Activated CD4-positive, alpha-beta T cell treated with anti-CD3 and anti-CD28 coated beads, Interleukin-2, amount 10 ng/mL, durations not matched to agents 24 days and 14 days (primary cell): ENCODE measurements around the gene DHFR2. TPM values are rescaled to one million over a fixed set of nuclear protein-coding genes. Genes with fewer than 3 reads are reported as not detected.
"Not testable (repeated sequence)": the region's sequence is repeated elsewhere in the genome, so short reads cannot be mapped to it uniquely, and the experiment has no call there.

ENCODE experiments used
- DNase-seq: peaks from one replicate; pipeline ENCODE4 v3.0.0; 2022
- H3K27ac Mint-ChIP-seq: one replicate; pipeline ENCODE4 v1.8.0; 2022; ENCODE audit warnings: mild to moderate bottlenecking, mixed read lengths
- H3K27me3 Mint-ChIP-seq: one replicate; pipeline ENCODE4 v1.8.0; 2022; ENCODE audit warnings: mixed read lengths
- H3K36me3 Mint-ChIP-seq: one replicate; pipeline ENCODE4 v1.8.0; 2022; ENCODE audit warnings: low read depth, mild to moderate bottlenecking, mixed read lengths
- H3K4me1 Mint-ChIP-seq: one replicate; pipeline ENCODE4 v1.8.0; 2021; ENCODE audit warnings: mixed read lengths
- H3K4me3 Mint-ChIP-seq: one replicate; pipeline ENCODE4 v1.8.0; 2022; ENCODE audit warnings: mild to moderate bottlenecking, moderate library complexity, mixed read lengths
- H3K9me3 Mint-ChIP-seq: one replicate; pipeline ENCODE4 v1.8.0; 2021; ENCODE audit warnings: mixed read lengths
- intact Hi-C: fragments of 100-400 bp; cut with micrococcal nuclease; formaldehyde crosslinking; loops from one replicate; pipeline ENCODE4 v1.15.1; 2023
- total RNA-seq: library from RNA; stranded (reverse); gene quantifications from 2 replicates; pipeline ENCODE4 v1.2.3, GENCODE V29; 2022

Gene DHFR2
- total RNA-seq, result 10.0 and 11.3 TPM in 2 replicates

GRCh38 chr3:94062513-94063404 is at the start of gene DHFR2, which contains the start of gene NSUN3:
Gene DHFR2 (minus strand): TSS chr3:94062916. CDS start chr3:94061511, 1,405 bp downstream.
Gene NSUN3 (plus strand): TSS chr3:94063061. CDS start chr3:94063127, 66 bp downstream.
- H3K9me3 Mint-ChIP-seq, result peaks cover 6% of the 10 kb centered on the region
- H3K4me3 Mint-ChIP-seq, result peak within 1 kb of the TSS; percentile 98
- peak within 1 kb of the TSS; percentile 99 for H3K27ac Mint-ChIP-seq
- DNase-seq, result peak; percentile 95
- intact Hi-C loops, result loop anchor here (1.0 kb wide), 3 partner anchors 8 to 82 kb away; partner anchors contain the start of gene ARL13B
- peaks cover 43% of the 10 kb centered on the region for H3K4me1 Mint-ChIP-seq
- H3K36me3 Mint-ChIP-seq, result peaks cover 49% of the 10 kb centered on the region
- no peaks in the 10 kb centered on the region for H3K27me3 Mint-ChIP-seq

GRCh38 chr3:94110854-94111253 is 48.1 kb upstream of the DHFR2 start:
- H3K4me3 Mint-ChIP-seq, result no peak overlapping the region
- H3K4me1 Mint-ChIP-seq, result peaks cover 4% of the 10 kb centered on the region
- no peak for DNase-seq
- peaks cover 18% of the 10 kb centered on the region for H3K36me3 Mint-ChIP-seq
- no peaks in the 10 kb centered on the region for H3K9me3 Mint-ChIP-seq
- intact Hi-C loops, result no loop called here
- no peak overlapping the region for H3K27ac Mint-ChIP-seq
- no peaks in the 10 kb centered on the region for H3K27me3 Mint-ChIP-seq

GRCh38 chr3:94110232-94110631 is 47.5 kb upstream of the DHFR2 start:
- H3K4me1 Mint-ChIP-seq, DNase-seq, H3K27me3 Mint-ChIP-seq, H3K9me3 Mint-ChIP-seq, H3K4me3 Mint-ChIP-seq, intact Hi-C loops, H3K27ac Mint-ChIP-seq: not testable (repeated sequence)
- peaks cover 18% of the 10 kb centered on the region for H3K36me3 Mint-ChIP-seq

- Mint-ChIP-seq H3K4me3 (no peak overlapping the region), H3K36me3 (peaks cover 12% of the 10 kb centered on the region), H3K4me1 (peaks cover 2% of the 10 kb centered on the region), H3K27me3 (no peaks in the 10 kb centered on the region), H3K9me3 (no peaks in the 10 kb centered on the region), H3K27ac (no peak overlapping the region)
- intact Hi-C loops, result no loop called here
- no peak for DNase-seq
These were observed 43.6 kb upstream of the DHFR2 start for GRCh38 chr3:94106268-94106667.

GRCh38 chr3:94101860-94102259 is 39.1 kb upstream of the DHFR2 start:
- peaks cover 28% of the 10 kb centered on the region for H3K36me3 Mint-ChIP-seq
- intact Hi-C loops, result no loop called here
- DNase-seq, result no peak
- H3K9me3 Mint-ChIP-seq, result no peaks in the 10 kb centered on the region
- H3K27me3 Mint-ChIP-seq, result no peaks in the 10 kb centered on the region
- no peak overlapping the region for H3K4me3 Mint-ChIP-seq
- no peak overlapping the region for H3K27ac Mint-ChIP-seq
- peaks cover 9% of the 10 kb centered on the region for H3K4me1 Mint-ChIP-seq

- H3K36me3 Mint-ChIP-seq, result peaks cover 42% of the 10 kb centered on the region
- peaks cover 7% of the 10 kb centered on the region for H3K4me1 Mint-ChIP-seq
- intact Hi-C loops, result no loop called here
- no peaks in the 10 kb centered on the region for H3K27me3 Mint-ChIP-seq
- no peak overlapping the region for H3K27ac Mint-ChIP-seq
- H3K4me3 Mint-ChIP-seq, result no peak overlapping the region
- H3K9me3 Mint-ChIP-seq, result no peaks in the 10 kb centered on the region
- DNase-seq, result no peak
These were observed 36.6 kb upstream of the DHFR2 start for GRCh38 chr3:94099311-94099710.

GRCh38 chr3:94098452-94098851 is 35.7 kb upstream of the DHFR2 start:
- Mint-ChIP-seq H3K4me1 (peaks cover 7% of the 10 kb centered on the region), H3K36me3 (peaks cover 43% of the 10 kb centered on the region)
- intact Hi-C loops, result no loop called here

GRCh38 chr3:94095111-94095510 is 32.4 kb upstream of the DHFR2 start:
- Mint-ChIP-seq H3K4me1 (peaks cover 7% of the 10 kb centered on the region), H3K27me3 (no peaks in the 10 kb centered on the region), H3K27ac (no peak overlapping the region), H3K36me3 (peaks cover 46% of the 10 kb centered on the region), H3K9me3 (no peaks in the 10 kb centered on the region), H3K4me3 (no peak overlapping the region)
- DNase-seq, result no peak
- intact Hi-C loops, result no loop called here

More at GRCh38 chr3:94098452-94098851, 35.7 kb upstream of the DHFR2 start:
- H3K9me3 Mint-ChIP-seq, result no peaks in the 10 kb centered on the region
- H3K4me3 Mint-ChIP-seq, result no peak overlapping the region
- DNase-seq, result no peak
- H3K27ac Mint-ChIP-seq, result no peak overlapping the region
- no peaks in the 10 kb centered on the region for H3K27me3 Mint-ChIP-seq

GRCh38 chr3:94093151-94093550 is 30.4 kb upstream of the DHFR2 start:
- intact Hi-C loops, result no loop called here
- Mint-ChIP-seq H3K4me1 (peaks cover 3% of the 10 kb centered on the region), H3K4me3 (no peak overlapping the region), H3K27me3 (no peaks in the 10 kb centered on the region), H3K27ac (no peak overlapping the region), H3K36me3 (peaks cover 47% of the 10 kb centered on the region), H3K9me3 (no peaks in the 10 kb centered on the region)
- DNase-seq, result no peak

GRCh38 chr3:94092086-94092485 is 29.4 kb upstream of the DHFR2 start:
- no peak overlapping the region for H3K27ac Mint-ChIP-seq
- DNase-seq, result no peak
- no peaks in the 10 kb centered on the region for H3K9me3 Mint-ChIP-seq
- no peaks in the 10 kb centered on the region for H3K27me3 Mint-ChIP-seq
- no peaks in the 10 kb centered on the region for H3K4me1 Mint-ChIP-seq
- intact Hi-C loops, result no loop called here
- no peak overlapping the region for H3K4me3 Mint-ChIP-seq
- H3K36me3 Mint-ChIP-seq, result peaks cover 50% of the 10 kb centered on the region

- Mint-ChIP-seq H3K9me3 (no peaks in the 10 kb centered on the region), H3K27me3 (no peaks in the 10 kb centered on the region), H3K36me3 (peaks cover 39% of the 10 kb centered on the region), H3K27ac (no peak overlapping the region), H3K4me1 (no peaks in the 10 kb centered on the region), H3K4me3 (no peak overlapping the region)
- intact Hi-C loops, result no loop called here
- DNase-seq, result no peak
These were observed 26.4 kb upstream of the DHFR2 start for GRCh38 chr3:94089126-94089525.

- Mint-ChIP-seq H3K27ac (peak overlapping the region; percentile 51), H3K36me3 (peaks cover 29% of the 10 kb centered on the region), H3K4me1 (peaks cover 29% of the 10 kb centered on the region), H3K27me3 (no peaks in the 10 kb centered on the region), H3K4me3 (no peak overlapping the region), H3K9me3 (no peaks in the 10 kb centered on the region)
- DNase-seq, result peak; percentile 65
- intact Hi-C loops, result no loop called here
These were observed 20.5 kb upstream of the DHFR2 start for GRCh38 chr3:94083261-94083660.

- H3K27me3 Mint-ChIP-seq, result no peaks in the 10 kb centered on the region
- DNase-seq, result no peak
- intact Hi-C loops, result no loop called here
- H3K9me3 Mint-ChIP-seq, result no peaks in the 10 kb centered on the region
- H3K4me1 Mint-ChIP-seq, result peaks cover 35% of the 10 kb centered on the region
- H3K27ac Mint-ChIP-seq, result no peak overlapping the region
- H3K36me3 Mint-ChIP-seq, result peaks cover 29% of the 10 kb centered on the region
- H3K4me3 Mint-ChIP-seq, result no peak overlapping the region
These were observed 19.7 kb upstream of the DHFR2 start for GRCh38 chr3:94082391-94082937.

GRCh38 chr3:94081884-94082283 is 19.2 kb upstream of the DHFR2 start:
- no peak overlapping the region for H3K27ac Mint-ChIP-seq
- no peaks in the 10 kb centered on the region for H3K9me3 Mint-ChIP-seq
- no peak overlapping the region for H3K4me3 Mint-ChIP-seq
- no peak for DNase-seq
- intact Hi-C loops, result no loop called here
- no peaks in the 10 kb centered on the region for H3K27me3 Mint-ChIP-seq
- peaks cover 35% of the 10 kb centered on the region for H3K4me1 Mint-ChIP-seq
- H3K36me3 Mint-ChIP-seq, result peaks cover 30% of the 10 kb centered on the region
